HepG2 (cell line): ENCODE measurements around the gene SRR. TPM values are rescaled to one million over a fixed set of nuclear protein-coding genes. Genes with fewer than 3 reads are reported as not detected.

Experiments used
- CENPT ChIP-seq: sonication (generic); formaldehyde crosslinking; IDR thresholded peaks from 2 replicates; pipeline ENCODE4 v1.8.0; 2022; ENCODE audit warnings: low read depth, mild to moderate bottlenecking, moderate library complexity, missing genetic modification reagents
- CSRNP1 ChIP-seq: sonication (generic); formaldehyde crosslinking; IDR thresholded peaks from 2 replicates; pipeline ENCODE4 v1.8.1; 2023; ENCODE audit warnings: mild to moderate bottlenecking, missing genetic modification reagents
- GFI1 ChIP-seq: sonication (generic); formaldehyde crosslinking; IDR thresholded peaks from 2 replicates; pipeline ENCODE4 v1.5.0; 2020; ENCODE audit warnings: missing genetic modification reagents, mild to moderate bottlenecking, borderline replicate concordance
- HDAC2 ChIP-seq: sonication (generic); formaldehyde crosslinking; IDR thresholded peaks from 2 replicates; pipeline ENCODE4 v1.4.0; 2020; ENCODE audit warnings: missing genetic modification reagents
- HOXA3 ChIP-seq: sonication (generic); formaldehyde crosslinking; IDR thresholded peaks from 2 replicates; pipeline ENCODE4 v1.5.0; 2020; ENCODE audit warnings: missing genetic modification reagents
- IRX3 ChIP-seq: sonication (generic); formaldehyde crosslinking; IDR thresholded peaks from 2 replicates; pipeline ENCODE4 v1.8.1; 2023; ENCODE audit warnings: mild to moderate bottlenecking, low read depth, missing genetic modification reagents, borderline replicate concordance
- KDM3A ChIP-seq: IDR thresholded peaks from 2 replicates; pipeline ENCODE4 v1.6.1; 2018; ENCODE audit warnings: low read depth, missing compliant biosample characterization
- MATR3 ChIP-seq: sonication (generic); formaldehyde crosslinking; IDR thresholded peaks from 2 replicates; pipeline ENCODE4 v1.4.0; 2020; ENCODE audit warnings: missing genetic modification reagents
- MTF2 ChIP-seq: sonication (generic); formaldehyde crosslinking; IDR thresholded peaks from 2 replicates; pipeline ENCODE4 v1.5.0; 2020; ENCODE audit warnings: missing genetic modification reagents, borderline replicate concordance
- POGZ ChIP-seq: sonication (generic); formaldehyde crosslinking; IDR thresholded peaks from 2 replicates; pipeline ENCODE4 v1.4.0; 2020; ENCODE audit warnings: mild to moderate bottlenecking, missing genetic modification reagents
- SP5 ChIP-seq: IDR thresholded peaks from 2 replicates; pipeline ENCODE4 v1.6.1; 2016; ENCODE audit warnings: low read depth, borderline replicate concordance
- TERF1 ChIP-seq: sonication (generic); formaldehyde crosslinking; IDR thresholded peaks from 2 replicates; pipeline ENCODE4 v1.8.0; 2022; ENCODE audit warnings: mild to moderate bottlenecking, missing genetic modification reagents, moderate library complexity
- TMF1 ChIP-seq: sonication (generic); formaldehyde crosslinking; IDR thresholded peaks from 2 replicates; pipeline ENCODE4 v1.8.1; 2022; ENCODE audit warnings: low read depth, missing genetic modification reagents
- ZBTB26 ChIP-seq: IDR thresholded peaks from 2 replicates; pipeline ENCODE4 v1.6.1; 2016; ENCODE audit warnings: missing compliant biosample characterization, missing genetic modification reagents, borderline replicate concordance
- ZBTB38 ChIP-seq: sonication (generic); formaldehyde crosslinking; IDR thresholded peaks from 2 replicates; pipeline ENCODE4 v1.5.1; 2020; ENCODE audit warnings: mild to moderate bottlenecking, missing genetic modification reagents
- ZNF256 ChIP-seq: sonication (generic); formaldehyde crosslinking; conservative IDR thresholded peaks from 2 replicates; pipeline ENCODE4 v1.4.0; 2020; ENCODE audit warnings: missing genetic modification reagents
- ZNF260 ChIP-seq: sonication (generic); formaldehyde crosslinking; IDR thresholded peaks from 2 replicates; pipeline ENCODE4 v1.4.0; 2020; ENCODE audit warnings: missing genetic modification reagents, low read depth, mild to moderate bottlenecking, borderline replicate concordance
- ZNF501 ChIP-seq: sonication (generic); formaldehyde crosslinking; IDR thresholded peaks from 2 replicates; pipeline ENCODE4 v1.5.1; 2020; ENCODE audit warnings: mild to moderate bottlenecking, moderate library complexity, missing genetic modification reagents
- ZNF546 ChIP-seq: sonication (generic); formaldehyde crosslinking; conservative IDR thresholded peaks from 2 replicates; pipeline ENCODE4 v1.8.1; 2023; ENCODE audit warnings: mild to moderate bottlenecking, missing genetic modification reagents
- ZNF580 ChIP-seq: IDR thresholded peaks from 2 replicates; pipeline ENCODE4 v1.6.1; 2016; ENCODE audit warnings: low read depth, borderline replicate concordance
- ZNF616 ChIP-seq: sonication (generic); formaldehyde crosslinking; IDR thresholded peaks from 2 replicates; pipeline ENCODE4 v1.5.0; 2020; ENCODE audit warnings: low read depth, mild to moderate bottlenecking, missing genetic modification reagents
- ZNF749 ChIP-seq: sonication (generic); formaldehyde crosslinking; IDR thresholded peaks from 2 replicates; pipeline ENCODE4 v1.8.0; 2022; ENCODE audit warnings: mild to moderate bottlenecking, missing genetic modification reagents, moderate library complexity, borderline replicate concordance
- ZNF83 ChIP-seq: sonication (generic); formaldehyde crosslinking; IDR thresholded peaks from 2 replicates; pipeline ENCODE4 v1.4.0; 2020; ENCODE audit warnings: missing genetic modification reagents, mild to moderate bottlenecking, borderline replicate concordance
- ZNF883 ChIP-seq: sonication (generic); formaldehyde crosslinking; IDR thresholded peaks from 2 replicates; pipeline ENCODE4 v1.5.1; 2020; ENCODE audit warnings: mild to moderate bottlenecking, missing genetic modification reagents; ENCODE audit errors: not compliant biosample characterization
- polyA plus RNA-seq, 8 experiments: library from polyadenylated mRNA; depleted of rRNA in 3 of 8; stranded (reverse) in 7 of 8; unstranded in 1 of 8; fragments of >200 nt; fragmentation: Illumina TruSeq in 4 of 8; extraction: Trizol in 4 of 8; gene quantifications; 2 replicates each; pipeline versions ENCODE4 v1.2.1 to v1.2.3, GENCODE V29; 2011 to 2016; ENCODE audit warnings: low read depth in 4 of 8, missing spikeins in 1 of 8, mixed read lengths in 1 of 8; ENCODE audit not compliant: insufficient read depth in 1 of 8
- total RNA-seq, 5 experiments: library from RNA; depleted of rRNA; stranded (reverse); fragments of >200 nt; fragmentation: Illumina TruSeq; extraction: Trizol; gene quantifications; 2 replicates each; pipeline ENCODE4 v1.2.3, GENCODE V29; 2016; ENCODE audit warnings: low read depth in 1 of 5

SRR gene
- total and polyA plus RNA-seq, 2 of the 13 experiments (the other 11 are each of a cell fraction or from before 2014, with no cell fraction given), result 3.6 to 7.8 TPM

- TF ChIP-seq CSRNP1 (CRISPR knock-in tag) (peak; percentile 49; the same call in 1 of the 2 replicates), ZNF616 (CRISPR knock-in tag) (peak; percentile 46; the same call in 1 of the 2 replicates), ZNF546 (CRISPR knock-in tag) (0 out of 2 replicates have a peak, but pooled peaks have one; percentile 35), POGZ (0 out of 2 replicates have a peak, but pooled peaks have one; percentile 5), ZNF83 (CRISPR knock-in tag) (0 out of 2 replicates have a peak, but pooled peaks have one; percentile 72), ZBTB26 (CRISPR knock-in tag) (no peak), ZNF883 (CRISPR knock-in tag) (peak; percentile 12), MATR3 (no peak), GFI1 (CRISPR knock-in tag) (peak; percentile 66; the same call in 1 of the 2 replicates), MTF2 (CRISPR knock-in tag) (no peak), TERF1 (CRISPR knock-in tag) (no peak), IRX3 (no peak), KDM3A (CRISPR knock-in tag) (no peak; the same call in 1 of the 2 replicates), ZNF749 (CRISPR knock-in tag) (no peak), ZNF256 (no peak), ZNF580 (CRISPR knock-in tag) (0 out of 2 replicates have a peak, but pooled peaks have one; percentile 35), HOXA3 (peak; percentile 70), ZNF501 (peak; percentile 64; the same call in 1 of the 2 replicates), HDAC2 (CRISPR knock-in tag) (no peak), CENPT (CRISPR knock-in tag) (peak; percentile 67; the same call in 1 of the 2 replicates), ZBTB38 (CRISPR knock-in tag) (peak; percentile 63; the same call in 1 of the 2 replicates), ZNF260 (CRISPR knock-in tag) (no peak), TMF1 (CRISPR knock-in tag) (0 out of 2 replicates have a peak, but pooled peaks have one; percentile 68), SP5 (CRISPR knock-in tag) (no peak)
These were observed at the start of gene SRR, which contains the start of gene SMG6 (continued) for GRCh38 chr17:2303204-2304188.
